ENCODE measurements around the gene NRCAM. TPM values are rescaled to one million over a fixed set of nuclear protein-coding genes. Genes with fewer than 3 reads are reported as not detected.
A peak's percentile ranks its signal among the peaks of the same experiment; 100 is the strongest.

Gene NRCAM
- total RNA-seq, 1 donor from 2014 or later: 3.3 TPM

- peak in 1 of 2 donors; percentile 84 for DNase-seq (ENCODE audit: low read depth in 2 of 2)
These were observed 144.6 kb downstream of the NRCAM start for GRCh38 chr7:108311446-108312168.

- DNase-seq (ENCODE audit: low read depth in 2 of 2): peak in 1 of 2 donors; percentile 32
These were observed 145.9 kb downstream of the NRCAM start for GRCh38 chr7:108310351-108310750.

- DNase-seq (ENCODE audit: low read depth in 2 of 2): peak in 1 of 2 donors; percentile 53
These were observed 147.3 kb downstream of the NRCAM start for GRCh38 chr7:108308903-108309302.

GRCh38 chr7:108308276-108308675 is 148.0 kb downstream of the NRCAM start:
- DNase-seq (ENCODE audit: low read depth in 2 of 2): no peak

GRCh38 chr7:108307595-108307994 is 148.6 kb downstream of the NRCAM start:
- no peak for DNase-seq (ENCODE audit: low read depth in 2 of 2)

DNA sequence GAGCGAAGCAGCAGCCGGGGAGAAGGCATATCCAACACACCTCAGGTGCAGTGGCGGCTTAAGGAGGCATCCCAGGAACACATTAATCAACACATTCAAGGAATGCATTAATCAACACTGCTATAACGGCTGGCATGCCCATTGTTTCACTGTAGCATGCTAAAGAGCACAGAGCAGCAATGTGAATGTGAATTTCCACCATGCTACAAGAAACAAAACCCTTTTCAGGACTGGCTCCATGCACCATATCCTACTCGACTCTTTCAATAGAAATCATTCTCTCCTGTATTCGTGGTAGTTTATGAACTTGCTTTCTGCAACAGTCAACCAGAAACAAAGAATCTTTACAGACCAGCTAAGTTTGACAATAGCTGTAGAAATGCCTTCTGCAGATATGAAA is 149.0 kb downstream of the NRCAM start:
- DNase-seq (ENCODE audit: low read depth in 2 of 2): no peak

DNA sequence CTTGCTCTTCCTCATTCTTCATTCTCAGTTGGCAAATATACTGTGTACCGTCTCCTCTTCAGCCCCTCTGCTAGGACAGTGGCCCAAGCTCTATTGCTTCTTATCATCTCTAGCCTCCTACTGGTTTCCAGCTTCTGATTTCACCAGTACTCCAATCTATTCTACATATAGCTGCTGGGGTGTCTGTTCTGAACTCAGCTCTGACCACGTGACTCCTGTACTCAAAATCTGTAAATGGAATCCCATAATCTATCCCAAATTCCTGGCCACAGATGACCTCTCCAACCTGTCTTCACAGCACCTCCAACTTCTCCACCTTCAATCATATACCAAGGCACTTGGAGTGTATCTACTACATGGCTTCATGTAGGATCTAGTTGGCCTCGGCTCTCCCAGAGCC is 152.9 kb downstream of the NRCAM start:
- no peak for DNase-seq (ENCODE audit: low read depth in 2 of 2)

DNA sequence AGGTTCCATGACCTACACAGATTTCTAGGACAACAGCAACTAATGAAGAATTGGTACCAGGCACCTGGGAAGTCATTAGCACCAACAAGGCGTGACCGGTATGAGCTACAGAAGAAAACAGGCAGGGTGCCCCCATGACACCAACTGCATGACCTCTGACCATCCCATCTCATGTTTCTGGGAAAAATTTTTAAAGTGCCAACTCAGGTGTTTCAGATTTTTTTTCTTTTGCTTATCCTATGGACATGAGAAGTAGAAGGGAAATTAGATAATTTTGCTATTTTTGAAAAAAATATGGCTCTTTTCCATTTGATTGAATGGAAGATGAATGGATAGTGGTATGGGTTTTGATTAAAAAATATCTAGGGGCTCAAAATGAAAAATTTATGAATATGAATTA is 154.8 kb downstream of the NRCAM start:
- DNase-seq (ENCODE audit: low read depth in 2 of 2): no peak

DNA sequence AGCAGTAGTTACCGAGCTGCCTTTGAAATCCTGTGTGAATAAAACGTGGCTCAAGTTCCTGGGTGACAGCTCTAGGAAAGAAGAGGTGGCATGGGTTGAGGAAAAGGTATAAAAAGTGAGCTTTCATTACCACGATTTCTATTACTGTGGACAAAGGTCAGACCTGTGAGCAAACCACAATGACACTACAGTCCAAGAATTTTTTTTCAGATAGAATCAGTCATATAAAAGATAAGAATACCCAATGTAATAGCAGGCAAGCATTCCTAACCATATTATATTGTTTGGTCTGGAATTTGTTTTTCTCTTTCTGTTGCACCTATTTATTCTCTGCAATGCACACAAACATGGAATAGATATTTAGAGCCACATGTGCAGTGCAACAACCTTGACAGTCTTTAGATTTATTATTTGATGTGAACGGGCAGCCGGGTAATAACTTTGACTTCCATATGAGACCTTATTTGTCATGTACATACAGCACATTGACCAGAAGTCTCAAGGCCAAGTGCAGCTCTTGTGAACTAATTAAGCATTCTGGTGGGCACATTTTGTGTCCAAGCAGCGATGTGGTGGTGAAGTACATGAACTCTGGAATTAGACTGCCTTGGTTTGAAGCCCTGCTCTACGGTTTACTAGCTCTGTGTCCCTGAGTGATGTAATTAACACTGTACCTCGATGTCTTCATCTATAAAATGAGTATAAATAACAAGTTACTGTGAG is 156.8 kb downstream of the NRCAM start:
- peak in 1 of 2 donors; percentile 41 for DNase-seq (ENCODE audit: low read depth in 2 of 2)

- DNase-seq (ENCODE audit: low read depth in 2 of 2): peak in 1 of 2 donors; percentile 54
These were observed 159.3 kb downstream of the NRCAM start for GRCh38 chr7:108296911-108297310.

GRCh38 chr7:108294595-108294994 is 161.6 kb downstream of the NRCAM start:
- DNase-seq (ENCODE audit: low read depth in 2 of 2): peak in 1 of 2 donors; percentile 59

DNA sequence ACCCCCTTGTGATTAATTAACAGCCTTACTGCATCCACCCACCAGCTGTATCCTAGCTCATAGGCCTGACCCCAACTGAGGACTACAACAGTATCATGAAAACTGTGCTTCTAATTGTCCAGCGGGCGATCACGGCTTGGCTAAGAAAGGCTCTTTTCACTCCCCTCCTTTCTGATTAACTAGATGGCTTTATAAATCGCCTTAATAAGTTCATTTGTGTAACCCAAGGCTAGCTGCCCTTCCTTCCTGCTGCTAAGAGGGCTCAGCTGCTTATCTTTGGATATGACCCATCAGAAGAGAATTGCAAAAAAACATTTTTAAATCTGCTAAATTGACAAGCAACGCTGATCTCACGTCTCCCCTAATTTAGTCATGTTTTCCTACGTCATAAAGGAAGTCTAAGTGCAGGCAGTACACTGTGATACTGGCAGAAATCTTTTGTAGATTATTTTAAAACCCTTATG is 163.1 kb downstream of the NRCAM start:
- DNase-seq (ENCODE audit: low read depth in 2 of 2): peak in 1 of 2 donors; percentile 72

DNA sequence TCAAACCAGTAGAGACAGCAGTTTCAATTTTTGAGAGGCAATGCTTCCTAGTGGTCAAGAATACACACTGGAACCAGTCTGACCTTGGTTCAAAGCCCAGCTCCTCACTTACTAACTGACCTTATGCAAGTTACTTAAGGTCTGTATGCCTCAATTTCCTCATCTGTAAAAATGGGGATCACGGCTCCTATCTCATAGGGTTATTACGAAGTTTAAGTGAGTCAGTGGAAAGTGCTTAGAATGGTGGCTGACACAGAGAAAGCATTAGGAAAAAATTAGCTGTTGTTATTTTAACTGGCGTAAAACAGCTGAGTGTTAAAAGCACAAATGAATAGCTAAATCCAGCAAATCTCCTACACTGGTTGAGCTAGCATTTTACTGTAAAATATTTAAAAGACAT is 163.7 kb downstream of the NRCAM start:
- DNase-seq (ENCODE audit: low read depth in 2 of 2): no peak

DNA sequence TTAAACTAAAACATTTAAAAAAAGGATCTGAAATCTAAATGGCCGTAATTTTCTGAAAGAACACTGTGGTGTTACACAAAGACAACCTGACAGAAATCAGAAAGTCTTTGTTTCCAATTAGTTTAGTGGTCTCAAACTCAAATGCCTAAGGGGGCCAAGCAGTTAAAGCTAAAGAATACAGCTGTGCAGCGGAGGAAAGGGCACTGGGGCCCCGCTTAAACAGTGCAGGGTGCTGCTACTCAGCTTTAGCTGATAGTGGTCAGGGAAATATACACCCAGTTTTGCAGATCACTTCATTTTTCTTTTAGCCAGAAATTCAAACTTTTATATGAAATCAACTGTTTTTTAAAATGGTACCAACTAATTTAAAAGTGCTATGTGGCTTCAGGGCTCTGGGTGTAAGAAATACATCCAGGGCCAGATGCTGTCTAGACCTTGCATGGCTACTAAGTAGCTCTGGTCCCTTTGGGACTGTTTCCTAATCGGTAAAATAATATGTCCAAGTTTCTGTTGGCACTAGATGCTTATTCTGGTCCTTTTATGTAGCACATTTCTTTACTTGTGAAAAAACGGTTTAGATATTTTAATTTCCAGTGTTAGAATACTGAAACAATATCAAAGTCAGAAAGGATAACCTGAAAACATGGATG is 164.3 kb downstream of the NRCAM start:
- no peak for DNase-seq (ENCODE audit: low read depth in 2 of 2)

- DNase-seq (ENCODE audit: low read depth in 2 of 2): no peak
These were observed 165.1 kb downstream of the NRCAM start for GRCh38 chr7:108291152-108291508.

GRCh38 chr7:108290459-108291151 is 165.6 kb downstream of the NRCAM start:
- no peak for DNase-seq (ENCODE audit: low read depth in 2 of 2)

- DNase-seq (ENCODE audit: low read depth in 2 of 2): no peak
These were observed 166.4 kb downstream of the NRCAM start for GRCh38 chr7:108289852-108290251.

DNA sequence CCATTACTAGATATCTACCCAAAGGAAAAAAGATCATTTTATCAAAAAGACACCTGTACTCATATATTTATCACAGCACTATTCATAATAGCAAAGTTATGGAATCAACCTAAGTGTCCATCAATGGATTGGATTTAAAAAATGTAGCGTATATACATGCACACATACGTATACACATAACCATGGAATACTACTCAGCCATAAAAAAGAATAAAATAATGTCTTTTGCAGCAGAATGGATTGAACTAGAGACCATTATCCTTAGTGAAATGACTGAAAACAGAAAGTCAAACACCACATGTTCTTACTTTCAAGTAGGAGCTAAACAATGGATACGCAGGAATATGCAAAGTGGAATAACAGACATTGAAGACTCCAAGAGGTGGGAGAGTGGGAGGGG is 168.4 kb downstream of the NRCAM start:
- DNase-seq (ENCODE audit: low read depth in 2 of 2): no peak

DNA sequence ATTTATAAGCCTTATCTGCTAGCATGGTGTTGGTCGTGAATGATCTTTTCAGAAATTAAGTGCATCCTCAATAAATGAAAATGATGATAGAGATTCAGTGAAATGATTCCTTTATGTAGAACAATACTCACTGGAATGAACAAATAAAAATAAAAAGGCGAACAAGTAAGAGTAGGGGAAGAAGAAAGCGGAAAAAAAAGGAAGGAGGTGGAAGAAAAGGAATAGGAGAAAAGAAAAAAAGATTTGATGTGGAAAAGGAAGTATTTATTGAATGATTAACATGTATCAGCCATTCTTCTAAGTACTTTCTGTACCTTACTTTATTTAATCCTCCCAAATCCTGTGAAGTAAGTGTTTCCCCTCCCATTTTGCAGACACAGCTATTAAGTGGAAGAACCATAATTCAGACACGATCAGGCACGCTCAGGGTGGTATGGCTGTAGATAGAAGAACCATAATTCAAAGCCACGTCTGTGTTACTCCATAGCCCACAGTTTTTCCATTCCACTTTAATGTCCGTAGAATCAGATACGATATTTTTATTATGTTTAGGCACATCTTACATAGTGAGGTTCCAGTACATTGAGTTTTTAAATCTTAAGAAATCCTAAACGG is 169.8 kb downstream of the NRCAM start:
- no peak for DNase-seq (ENCODE audit: low read depth in 2 of 2)

DNA sequence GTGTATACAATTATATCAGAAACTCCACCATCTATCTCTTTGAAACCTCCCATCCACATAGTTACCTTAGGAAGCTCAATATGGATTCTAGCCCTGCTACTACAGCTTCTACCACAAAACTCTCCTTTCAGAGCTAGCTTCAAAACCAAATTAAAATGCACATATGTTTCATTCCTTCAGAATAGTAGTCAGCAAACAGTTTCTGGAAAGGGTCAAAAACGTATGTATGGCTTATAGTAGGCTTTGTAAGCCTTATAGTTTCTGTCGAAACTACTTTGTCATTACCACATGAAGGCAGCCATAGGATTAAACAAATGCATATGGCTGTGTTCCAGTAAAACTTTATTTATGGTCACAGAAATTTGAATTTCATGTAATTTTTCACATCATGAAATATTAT is 170.5 kb downstream of the NRCAM start:
- no peak for DNase-seq (ENCODE audit: low read depth in 2 of 2)

DNA sequence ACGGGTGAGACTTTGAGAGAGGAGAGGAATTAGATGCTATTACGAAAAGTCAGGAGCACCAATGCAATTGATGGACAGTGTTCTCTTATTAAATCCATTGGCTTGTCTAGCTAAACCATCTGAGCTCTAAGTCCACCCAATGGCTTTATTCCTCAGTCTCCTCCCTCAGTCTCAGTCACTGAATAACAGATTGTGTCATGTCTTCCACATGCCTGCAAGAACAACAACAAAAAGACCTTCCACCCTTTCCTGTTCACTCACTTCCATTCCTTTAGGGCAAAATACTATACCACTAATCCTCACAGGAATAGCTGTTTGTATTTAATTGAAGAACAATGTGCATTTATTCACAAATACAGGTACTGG is 171.2 kb downstream of the NRCAM start:
- DNase-seq (ENCODE audit: low read depth in 2 of 2): peak in 1 of 2 donors; percentile 51
